ENCODE data around the gene CDC25C.
"Not testable (repeated sequence)": the region's sequence is repeated elsewhere in the genome, so short reads cannot be mapped to it uniquely, and the experiment has no call there.

Gene CDC25C

GRCh38 chr5:138274189-138274853, 57.3 kb downstream of the CDC25C start, which contains the start of gene GFRA3:
TSS of gene GFRA3 (minus strand) at chr5:138274621. CDS start at chr5:138274424, 197 bp downstream.
- no peak for DNase-seq

DNA sequence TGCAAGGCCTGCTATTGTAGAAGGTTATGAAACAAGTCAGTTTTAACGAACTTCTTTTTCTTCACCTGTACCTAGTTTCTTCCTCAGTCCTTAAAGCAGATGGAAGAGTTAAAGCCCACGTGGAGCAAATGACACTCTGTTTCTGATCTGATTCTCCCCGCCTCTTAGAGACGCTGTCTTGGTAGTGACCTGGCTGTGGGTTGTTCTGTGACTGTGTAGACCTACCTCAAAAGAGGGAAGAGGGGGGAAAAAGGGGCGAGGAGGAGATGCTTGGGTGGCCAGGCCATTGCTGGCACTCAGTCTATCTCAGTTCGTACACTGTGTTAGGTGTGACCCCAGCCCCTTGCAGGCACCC, 57.8 kb downstream of the CDC25C start:
- DNase-seq: no peak

DNA sequence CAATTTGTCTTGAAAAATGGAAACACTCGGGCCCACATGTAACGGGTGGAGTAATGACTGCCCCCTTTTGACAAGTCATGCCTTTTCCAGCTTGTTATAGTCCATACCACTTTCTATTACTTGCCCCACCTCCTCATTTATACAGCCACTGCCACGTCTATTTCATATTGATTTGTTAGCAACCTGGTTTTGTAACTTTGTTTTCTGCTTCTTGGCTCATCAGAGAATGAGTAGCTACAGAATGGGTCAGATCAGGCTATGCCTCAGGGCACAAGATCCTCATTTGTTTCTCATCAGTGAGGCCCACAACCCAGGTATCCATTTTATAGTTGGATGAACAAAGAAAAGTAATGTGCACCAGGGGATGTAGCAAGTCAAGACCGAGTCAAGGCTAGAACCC, 58.9 kb downstream of the CDC25C start:
- DNase-seq: no peak

- no peak for DNase-seq
Measured at GRCh38 chr5:138271281-138271680, 60.3 kb downstream of the CDC25C start.

- DNase-seq: no peak
Measured at GRCh38 chr5:138264183-138264582, 67.4 kb downstream of the CDC25C start.

DNA sequence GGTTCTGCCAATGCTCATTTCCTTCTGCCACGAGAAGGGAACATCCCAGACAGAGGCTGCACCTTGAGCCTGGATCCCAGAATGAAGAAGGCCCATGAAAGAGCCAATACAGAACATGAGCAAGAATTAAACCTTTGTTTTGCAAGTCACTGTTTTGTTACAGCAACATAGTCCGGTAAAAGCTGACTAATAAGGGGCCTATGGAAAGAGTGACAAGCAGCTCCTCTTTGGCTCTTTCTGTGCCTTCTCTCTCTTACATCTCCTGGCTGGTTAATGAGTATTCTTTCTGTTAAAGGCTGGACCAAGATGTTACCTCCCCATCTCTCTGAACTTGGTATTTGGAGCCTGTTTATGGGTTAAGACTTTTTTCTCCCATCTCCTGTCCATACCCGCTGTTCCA, 68.0 kb downstream of the CDC25C start:
- DNase-seq: no peak

- DNase-seq: no peak
Measured at GRCh38 chr5:138258704-138259292, 72.8 kb downstream of the CDC25C start.

DNA sequence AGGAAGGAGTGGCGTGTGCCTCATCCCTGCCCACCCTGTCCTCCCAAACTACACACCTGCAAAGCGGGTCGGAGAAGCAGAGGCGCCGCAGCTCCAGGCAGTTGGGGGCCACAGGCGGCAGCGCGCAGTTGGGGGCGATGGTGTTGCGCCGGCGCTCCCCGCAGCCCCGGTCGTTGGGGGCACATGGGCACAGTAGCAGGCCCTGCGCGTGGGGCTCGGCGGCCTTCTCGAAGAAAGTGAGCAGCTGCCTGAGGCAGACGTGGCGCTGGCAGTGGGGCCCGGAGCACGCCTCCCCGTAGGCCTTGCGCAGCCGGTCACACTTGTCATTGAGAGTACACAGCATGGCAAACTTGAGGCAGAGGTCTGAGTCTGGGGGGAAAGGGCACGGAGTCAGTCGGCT, 74.0 kb downstream of the CDC25C start:
- no peak for DNase-seq

DNA sequence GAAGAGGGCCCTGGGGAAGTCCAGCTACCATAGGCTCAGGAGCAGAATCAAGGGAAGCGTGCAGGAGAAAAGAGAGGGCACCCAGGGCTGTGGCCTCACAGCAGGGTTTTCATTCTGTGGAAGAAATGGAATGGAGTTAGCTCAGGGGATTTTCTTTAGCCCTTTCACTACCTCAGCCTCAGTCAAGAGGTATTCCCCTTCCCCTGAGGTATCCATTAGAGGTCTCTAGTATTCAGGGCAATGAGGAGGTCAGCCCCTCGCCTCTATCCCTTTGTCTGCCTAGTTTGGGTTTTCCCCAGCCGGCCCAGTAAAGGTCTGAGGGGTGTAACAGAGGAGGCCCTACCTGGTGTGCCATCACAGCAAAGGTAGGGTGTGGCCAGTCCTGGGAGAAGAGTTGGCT, 78.7 kb downstream of the CDC25C start:
- DNase-seq: no peak

- not testable (repeated sequence) for DNase-seq
Measured at GRCh38 chr5:138247800-138248199, 83.8 kb downstream of the CDC25C start.

- no peak for DNase-seq
Measured at GRCh38 chr5:138246822-138247221, 84.8 kb downstream of the CDC25C start.

- DNase-seq: no peak
Measured at GRCh38 chr5:138246334-138246733, 85.3 kb downstream of the CDC25C start.

DNA sequence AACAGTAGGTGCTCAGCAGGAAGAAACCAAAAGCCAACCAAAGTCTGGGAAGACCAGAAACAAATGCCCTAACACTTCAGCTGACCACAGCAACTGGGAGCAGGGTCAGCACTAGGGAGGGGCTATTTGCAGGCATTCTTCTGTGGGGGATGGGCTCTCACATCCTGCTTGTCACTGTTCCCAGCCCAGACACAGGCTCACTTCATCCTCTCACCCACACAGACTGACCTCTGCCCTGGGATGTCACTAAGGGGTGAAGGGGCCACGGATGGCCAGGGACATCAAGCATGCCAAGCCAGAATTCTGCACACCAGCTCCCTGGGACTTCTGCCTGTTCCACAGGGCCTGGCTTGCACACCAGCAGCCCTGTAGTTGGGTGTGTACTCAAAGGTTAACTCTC, 85.9 kb downstream of the CDC25C start:
- DNase-seq: no peak

DNA sequence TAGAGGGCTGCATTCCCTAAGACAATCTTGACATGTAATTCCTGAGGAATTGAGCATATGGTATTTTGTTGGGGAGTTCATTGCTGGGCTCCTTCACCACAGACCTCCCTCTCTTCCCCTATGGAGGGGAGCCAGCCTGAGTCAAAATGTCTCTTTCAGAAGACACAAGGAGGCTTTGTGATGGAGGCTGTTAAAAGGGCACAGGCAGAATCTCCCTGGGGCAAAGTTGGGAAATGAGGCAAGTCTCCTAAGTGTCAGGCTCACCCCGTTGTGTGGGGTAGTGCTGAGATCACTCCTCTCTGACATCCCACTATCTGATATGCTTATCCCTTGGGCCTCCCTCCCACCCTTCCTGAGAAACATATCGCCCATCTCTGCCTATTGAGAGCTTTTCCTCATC, 87.8 kb downstream of the CDC25C start:
- DNase-seq: no peak

- no peak for DNase-seq
Measured at GRCh38 chr5:138241688-138242571, 89.7 kb downstream of the CDC25C start.

GRCh38 chr5:138240650-138241385, 90.8 kb downstream of the CDC25C start:
- no peak for DNase-seq

DNA sequence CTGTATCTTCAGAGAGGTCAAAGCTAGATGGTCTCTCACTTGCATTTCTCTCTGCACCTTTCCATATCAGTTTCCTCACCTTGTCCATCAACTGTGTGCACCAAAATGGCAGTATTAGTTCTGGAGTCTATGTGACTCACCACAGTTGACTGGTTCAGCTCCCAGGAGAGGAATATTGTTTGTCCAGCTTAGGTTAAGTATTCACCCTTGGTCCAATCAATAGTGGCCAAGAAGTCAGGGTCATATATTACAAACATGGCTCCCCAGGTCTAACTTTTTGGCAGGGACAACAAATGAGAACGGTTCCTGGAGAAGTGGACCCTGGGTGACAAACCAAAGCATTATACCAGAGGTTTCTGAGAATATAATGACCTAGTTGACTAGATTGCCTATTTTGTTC, 93.6 kb downstream of the CDC25C start:
- DNase-seq: no peak
